GM23338 (cell line): Measurements from ENCODE around the gene RHOH. TPM values are rescaled to one million over a fixed set of nuclear protein-coding genes. Genes with fewer than 3 reads are reported as not detected.

Experiments used
- JUNB ChIP-seq: IDR thresholded peaks from one replicate; pipeline ENCODE4 v1.6.1; 2016; ENCODE audit warnings: antibody characterized with exemption; ENCODE audit not compliant: unreplicated experiment
- NANOG ChIP-seq: IDR thresholded peaks from 2 replicates; pipeline ENCODE4 v1.6.1; 2016; ENCODE audit warnings: antibody characterized with exemption, borderline replicate concordance
- polyA plus RNA-seq: library from polyadenylated mRNA; unstranded; fragments of >200 nt; fragmentation: Nextera tagmentation; extraction: Ambion mirVana; gene quantifications from 2 replicates; pipeline ENCODE4 v1.2.1, GENCODE V29; 2016
- total RNA-seq: library from RNA; depleted of rRNA; stranded (reverse); fragments of >200 nt; shearing (Covaris generic); gene quantifications from 2 replicates; pipeline ENCODE4 v1.2.3, GENCODE V29; 2014
- TF ChIP-seq, protein P1 (sequence below): fragments of 250-450 bp; sonication (Bioruptor Pico); IDR thresholded peaks from 2 replicates; pipeline ENCODE4 v1.5.0; 2020; ENCODE audit warnings: mild to moderate bottlenecking, moderate library complexity
- TF ChIP-seq, protein P2 (sequence below), 2 experiments: fragments of 200-600 bp in 1 of 2; sonication (generic) in 1 of 2; conservative IDR thresholded peaks; 2 replicates each; pipeline versions ENCODE4 v1.5.1 to v1.6.1; 2016 to 2017; ENCODE audit warnings: antibody characterized with exemption in 2 of 2, low read depth in 2 of 2, mild to moderate bottlenecking in 2 of 2, moderate library complexity in 1 of 2
- TF ChIP-seq, protein P3 (sequence below): IDR thresholded peaks from 2 replicates; pipeline ENCODE4 v1.6.1; 2016; ENCODE audit warnings: antibody characterized with exemption

RHOH gene
- total and polyA plus RNA-seq, 2 experiments from 2014 or later: 2.2 to 3.7 TPM

DNA sequence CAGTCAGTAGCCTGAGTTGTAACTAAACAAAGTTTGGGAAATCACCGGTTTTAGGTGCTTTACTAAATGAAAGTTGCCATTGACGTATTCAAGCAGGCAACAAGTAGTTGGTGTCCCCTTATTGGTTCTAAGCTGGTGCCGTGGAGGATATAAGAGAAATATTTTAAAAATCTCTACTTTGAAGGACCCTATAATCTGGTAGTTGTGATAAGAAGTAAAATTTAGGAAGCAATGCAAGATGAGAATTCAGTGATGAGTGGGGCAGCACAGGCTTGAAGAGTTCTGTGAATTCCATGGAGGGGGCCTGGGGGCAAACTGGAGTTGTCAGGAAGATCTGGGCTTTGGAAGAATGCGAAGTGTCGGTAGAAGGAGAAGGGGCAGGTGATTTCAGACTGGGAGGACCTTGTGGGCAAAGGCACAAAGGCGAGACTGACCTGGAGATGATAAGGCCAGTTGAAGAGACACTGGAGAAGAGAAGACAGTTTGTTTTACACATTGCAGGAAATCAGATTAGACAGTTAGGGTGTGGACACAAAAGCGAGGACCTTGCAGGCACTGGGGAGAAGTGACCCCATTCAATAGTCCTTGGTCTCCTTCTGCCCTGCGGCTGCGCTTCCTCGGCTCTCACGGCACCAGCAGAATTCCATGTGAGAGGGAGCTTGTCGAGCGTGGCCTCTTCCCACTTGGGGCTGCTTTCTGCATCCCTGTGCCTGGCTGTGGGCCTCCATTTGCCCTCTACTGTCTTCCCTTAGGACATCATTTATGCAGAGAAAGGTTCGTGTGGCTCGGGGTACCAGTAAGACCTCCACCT, 1.3 kb downstream of the RHOH start (continued):
- TF ChIP-seq, protein P1, sequence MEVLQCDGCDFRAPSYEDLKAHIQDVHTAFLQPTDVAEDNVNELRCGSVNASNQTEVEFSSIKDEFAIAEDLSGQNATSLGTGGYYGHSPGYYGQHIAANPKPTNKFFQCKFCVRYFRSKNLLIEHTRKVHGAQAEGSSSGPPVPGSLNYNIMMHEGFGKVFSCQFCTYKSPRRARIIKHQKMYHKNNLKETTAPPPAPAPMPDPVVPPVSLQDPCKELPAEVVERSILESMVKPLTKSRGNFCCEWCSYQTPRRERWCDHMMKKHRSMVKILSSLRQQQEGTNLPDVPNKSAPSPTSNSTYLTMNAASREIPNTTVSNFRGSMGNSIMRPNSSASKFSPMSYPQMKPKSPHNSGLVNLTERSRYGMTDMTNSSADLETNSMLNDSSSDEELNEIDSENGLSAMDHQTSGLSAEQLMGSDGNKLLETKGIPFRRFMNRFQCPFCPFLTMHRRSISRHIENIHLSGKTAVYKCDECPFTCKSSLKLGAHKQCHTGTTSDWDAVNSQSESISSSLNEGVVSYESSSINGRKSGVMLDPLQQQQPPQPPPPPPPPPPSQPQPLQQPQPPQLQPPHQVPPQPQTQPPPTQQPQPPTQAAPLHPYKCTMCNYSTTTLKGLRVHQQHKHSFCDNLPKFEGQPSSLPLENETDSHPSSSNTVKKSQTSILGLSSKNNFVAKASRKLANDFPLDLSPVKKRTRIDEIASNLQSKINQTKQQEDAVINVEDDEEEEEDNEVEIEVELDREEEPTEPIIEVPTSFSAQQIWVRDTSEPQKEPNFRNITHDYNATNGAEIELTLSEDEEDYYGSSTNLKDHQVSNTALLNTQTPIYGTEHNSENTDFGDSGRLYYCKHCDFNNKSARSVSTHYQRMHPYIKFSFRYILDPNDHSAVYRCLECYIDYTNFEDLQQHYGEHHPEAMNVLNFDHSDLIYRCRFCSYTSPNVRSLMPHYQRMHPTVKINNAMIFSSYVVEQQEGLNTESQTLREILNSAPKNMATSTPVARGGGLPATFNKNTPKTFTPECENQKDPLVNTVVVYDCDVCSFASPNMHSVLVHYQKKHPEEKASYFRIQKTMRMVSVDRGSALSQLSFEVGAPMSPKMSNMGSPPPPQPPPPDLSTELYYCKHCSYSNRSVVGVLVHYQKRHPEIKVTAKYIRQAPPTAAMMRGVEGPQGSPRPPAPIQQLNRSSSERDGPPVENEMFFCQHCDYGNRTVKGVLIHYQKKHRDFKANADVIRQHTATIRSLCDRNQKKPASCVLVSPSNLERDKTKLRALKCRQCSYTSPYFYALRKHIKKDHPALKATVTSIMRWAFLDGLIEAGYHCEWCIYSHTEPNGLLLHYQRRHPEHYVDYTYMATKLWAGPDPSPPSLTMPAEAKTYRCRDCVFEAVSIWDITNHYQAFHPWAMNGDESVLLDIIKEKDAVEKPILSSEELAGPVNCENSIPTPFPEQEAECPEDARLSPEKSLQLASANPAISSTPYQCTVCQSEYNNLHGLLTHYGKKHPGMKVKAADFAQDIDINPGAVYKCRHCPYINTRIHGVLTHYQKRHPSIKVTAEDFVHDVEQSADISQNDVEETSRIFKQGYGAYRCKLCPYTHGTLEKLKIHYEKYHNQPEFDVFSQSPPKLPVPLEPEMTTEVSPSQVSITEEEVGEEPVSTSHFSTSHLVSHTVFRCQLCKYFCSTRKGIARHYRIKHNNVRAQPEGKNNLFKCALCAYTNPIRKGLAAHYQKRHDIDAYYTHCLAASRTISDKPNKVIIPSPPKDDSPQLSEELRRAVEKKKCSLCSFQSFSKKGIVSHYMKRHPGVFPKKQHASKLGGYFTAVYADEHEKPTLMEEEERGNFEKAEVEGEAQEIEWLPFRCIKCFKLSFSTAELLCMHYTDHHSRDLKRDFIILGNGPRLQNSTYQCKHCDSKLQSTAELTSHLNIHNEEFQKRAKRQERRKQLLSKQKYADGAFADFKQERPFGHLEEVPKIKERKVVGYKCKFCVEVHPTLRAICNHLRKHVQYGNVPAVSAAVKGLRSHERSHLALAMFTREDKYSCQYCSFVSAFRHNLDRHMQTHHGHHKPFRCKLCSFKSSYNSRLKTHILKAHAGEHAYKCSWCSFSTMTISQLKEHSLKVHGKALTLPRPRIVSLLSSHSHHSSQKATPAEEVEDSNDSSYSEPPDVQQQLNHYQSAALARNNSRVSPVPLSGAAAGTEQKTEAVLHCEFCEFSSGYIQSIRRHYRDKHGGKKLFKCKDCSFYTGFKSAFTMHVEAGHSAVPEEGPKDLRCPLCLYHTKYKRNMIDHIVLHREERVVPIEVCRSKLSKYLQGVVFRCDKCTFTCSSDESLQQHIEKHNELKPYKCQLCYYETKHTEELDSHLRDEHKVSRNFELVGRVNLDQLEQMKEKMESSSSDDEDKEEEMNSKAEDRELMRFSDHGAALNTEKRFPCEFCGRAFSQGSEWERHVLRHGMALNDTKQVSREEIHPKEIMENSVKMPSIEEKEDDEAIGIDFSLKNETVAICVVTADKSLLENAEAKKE (CRISPR knock-in tag): no peak
- TF ChIP-seq, protein P2, sequence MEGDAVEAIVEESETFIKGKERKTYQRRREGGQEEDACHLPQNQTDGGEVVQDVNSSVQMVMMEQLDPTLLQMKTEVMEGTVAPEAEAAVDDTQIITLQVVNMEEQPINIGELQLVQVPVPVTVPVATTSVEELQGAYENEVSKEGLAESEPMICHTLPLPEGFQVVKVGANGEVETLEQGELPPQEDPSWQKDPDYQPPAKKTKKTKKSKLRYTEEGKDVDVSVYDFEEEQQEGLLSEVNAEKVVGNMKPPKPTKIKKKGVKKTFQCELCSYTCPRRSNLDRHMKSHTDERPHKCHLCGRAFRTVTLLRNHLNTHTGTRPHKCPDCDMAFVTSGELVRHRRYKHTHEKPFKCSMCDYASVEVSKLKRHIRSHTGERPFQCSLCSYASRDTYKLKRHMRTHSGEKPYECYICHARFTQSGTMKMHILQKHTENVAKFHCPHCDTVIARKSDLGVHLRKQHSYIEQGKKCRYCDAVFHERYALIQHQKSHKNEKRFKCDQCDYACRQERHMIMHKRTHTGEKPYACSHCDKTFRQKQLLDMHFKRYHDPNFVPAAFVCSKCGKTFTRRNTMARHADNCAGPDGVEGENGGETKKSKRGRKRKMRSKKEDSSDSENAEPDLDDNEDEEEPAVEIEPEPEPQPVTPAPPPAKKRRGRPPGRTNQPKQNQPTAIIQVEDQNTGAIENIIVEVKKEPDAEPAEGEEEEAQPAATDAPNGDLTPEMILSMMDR (conservative IDR thresholded peaks at IDR 0.05; ENCODE audit: low read depth in 2 of 2): no peak
- TF ChIP-seq, protein P3, sequence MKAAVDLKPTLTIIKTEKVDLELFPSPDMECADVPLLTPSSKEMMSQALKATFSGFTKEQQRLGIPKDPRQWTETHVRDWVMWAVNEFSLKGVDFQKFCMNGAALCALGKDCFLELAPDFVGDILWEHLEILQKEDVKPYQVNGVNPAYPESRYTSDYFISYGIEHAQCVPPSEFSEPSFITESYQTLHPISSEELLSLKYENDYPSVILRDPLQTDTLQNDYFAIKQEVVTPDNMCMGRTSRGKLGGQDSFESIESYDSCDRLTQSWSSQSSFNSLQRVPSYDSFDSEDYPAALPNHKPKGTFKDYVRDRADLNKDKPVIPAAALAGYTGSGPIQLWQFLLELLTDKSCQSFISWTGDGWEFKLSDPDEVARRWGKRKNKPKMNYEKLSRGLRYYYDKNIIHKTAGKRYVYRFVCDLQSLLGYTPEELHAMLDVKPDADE: no peak
- TF ChIP-seq JUNB: no peak
- no peak for TF ChIP-seq NANOG
